GM12892 (cell line): ENCODE data around the gene RBM6.

Experiments used
- POLR2A ChIP-seq: IDR thresholded peaks from 2 replicates; pipeline ENCODE4 v1.6.1; 2011; ENCODE audit warnings: low read depth, low read length, control low read depth
- POLR2AphosphoS5 ChIP-seq: IDR thresholded peaks from 2 replicates; pipeline ENCODE4 v1.6.1; 2011; ENCODE audit warnings: low read depth, low read length, control low read depth

DNA sequence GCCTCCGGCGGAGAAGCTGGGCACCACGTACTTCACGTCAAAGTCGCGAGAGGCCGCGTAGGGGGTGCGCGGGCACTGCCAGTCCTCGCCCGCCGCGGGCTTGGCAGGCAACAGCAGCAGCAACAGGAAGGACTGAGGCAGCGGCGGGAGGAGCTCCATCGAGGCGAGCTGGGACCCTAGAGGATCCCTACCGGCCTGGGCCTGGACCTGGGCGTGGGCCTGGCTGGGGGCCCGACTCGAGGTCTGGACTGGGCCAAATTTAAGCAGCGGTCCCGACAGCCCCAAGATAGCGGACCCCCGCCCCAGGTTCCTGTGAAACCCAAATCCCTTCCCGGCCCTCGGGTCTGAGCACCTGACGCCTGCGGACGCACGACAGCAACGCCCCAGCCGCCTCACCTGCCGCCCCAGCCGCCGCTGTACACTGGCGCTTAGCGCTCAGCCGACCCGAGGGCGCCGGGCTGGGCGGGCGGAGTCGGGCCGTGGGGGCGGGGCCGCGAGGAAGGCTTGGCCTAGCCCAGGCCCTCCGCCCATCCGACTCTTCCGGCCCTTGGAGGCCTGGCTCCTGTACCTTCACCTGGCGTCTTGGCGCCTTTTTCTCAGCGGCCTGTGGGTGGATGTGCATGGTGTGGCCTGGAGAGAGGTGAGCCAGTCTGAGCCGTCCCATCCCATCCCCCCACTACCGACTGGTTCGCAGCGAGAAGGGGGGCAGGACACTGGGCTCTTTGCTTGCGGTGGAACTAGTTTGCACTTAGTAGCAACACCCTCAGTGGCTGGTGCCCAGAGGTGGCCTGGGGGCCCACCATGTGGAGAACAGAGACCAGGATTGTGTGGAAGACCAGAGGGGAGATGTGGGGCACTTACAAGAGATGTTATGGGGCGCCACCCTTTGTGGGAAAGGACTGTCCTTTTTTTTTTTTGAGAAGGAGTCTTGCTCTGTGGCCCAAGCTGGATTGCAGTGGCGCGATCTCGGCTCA is 36.2 kb upstream of the RBM6 start, which contains the start of gene MST1R:
- TF ChIP-seq POLR2AphosphoS5 (no peak), POLR2A (no peak)
